HFF-Myc (cell line): Measurements from ENCODE around the gene USP13.

Experiments used
- DNase-seq: peaks from one replicate; pipeline ENCODE4 v3.0.0-alpha.2; 2011; ENCODE audit warnings: low read depth; ENCODE audit errors: extremely low read depth
- H3K4me3 ChIP-seq: replicated peaks from 2 replicates; pipeline ENCODE4 v1.5.1; 2011; ENCODE audit warnings: low read depth, mild to moderate bottlenecking, control low read depth, low read length
- TF ChIP-seq, protein P1 (sequence below): IDR thresholded peaks from 2 replicates; pipeline ENCODE4 v1.5.1; 2012; ENCODE audit warnings: mild to moderate bottlenecking, low read depth, low read length, control low read depth; ENCODE audit errors: missing control alignments

USP13 gene

DNA sequence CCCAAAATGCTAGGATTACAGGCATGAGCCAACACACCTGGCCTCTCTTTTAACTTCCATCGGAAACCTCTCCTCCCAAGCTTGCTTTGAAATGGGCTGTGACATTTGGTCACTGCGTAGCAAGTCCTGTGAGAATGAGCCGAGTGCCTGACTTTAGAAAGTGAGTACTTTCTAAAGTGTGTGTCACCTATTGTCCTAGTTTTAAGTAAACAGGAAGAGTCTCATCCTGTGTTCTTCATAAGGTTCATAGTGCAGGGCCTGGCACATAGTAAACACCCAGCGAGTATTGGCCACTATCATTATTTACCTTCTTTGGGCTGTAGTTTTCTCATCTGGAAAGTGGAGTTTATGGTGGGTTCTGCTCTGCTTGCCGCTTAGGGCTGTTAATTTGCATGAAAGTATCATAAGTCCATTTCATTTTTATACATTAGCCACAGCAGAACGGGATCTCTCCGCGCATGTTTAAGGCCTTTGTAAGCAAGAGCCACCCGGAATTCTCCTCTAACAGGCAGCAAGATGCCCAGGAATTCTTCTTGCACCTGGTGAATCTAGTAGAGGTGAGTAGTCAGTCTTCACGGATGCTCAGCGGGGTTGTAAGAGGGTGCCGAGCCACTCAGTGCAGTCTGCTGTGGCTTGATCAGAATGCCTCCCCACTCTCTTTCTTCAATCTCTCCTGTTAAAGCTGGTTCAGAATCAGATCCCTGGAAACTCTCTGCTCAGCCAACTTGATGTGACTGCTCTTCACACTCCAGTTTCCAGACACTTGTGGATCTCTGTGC lies 87.2 kb downstream of the USP13 start:
- DNase-seq, result no peak
- no peak overlapping the region for H3K4me3 ChIP-seq
- TF ChIP-seq, protein P1, sequence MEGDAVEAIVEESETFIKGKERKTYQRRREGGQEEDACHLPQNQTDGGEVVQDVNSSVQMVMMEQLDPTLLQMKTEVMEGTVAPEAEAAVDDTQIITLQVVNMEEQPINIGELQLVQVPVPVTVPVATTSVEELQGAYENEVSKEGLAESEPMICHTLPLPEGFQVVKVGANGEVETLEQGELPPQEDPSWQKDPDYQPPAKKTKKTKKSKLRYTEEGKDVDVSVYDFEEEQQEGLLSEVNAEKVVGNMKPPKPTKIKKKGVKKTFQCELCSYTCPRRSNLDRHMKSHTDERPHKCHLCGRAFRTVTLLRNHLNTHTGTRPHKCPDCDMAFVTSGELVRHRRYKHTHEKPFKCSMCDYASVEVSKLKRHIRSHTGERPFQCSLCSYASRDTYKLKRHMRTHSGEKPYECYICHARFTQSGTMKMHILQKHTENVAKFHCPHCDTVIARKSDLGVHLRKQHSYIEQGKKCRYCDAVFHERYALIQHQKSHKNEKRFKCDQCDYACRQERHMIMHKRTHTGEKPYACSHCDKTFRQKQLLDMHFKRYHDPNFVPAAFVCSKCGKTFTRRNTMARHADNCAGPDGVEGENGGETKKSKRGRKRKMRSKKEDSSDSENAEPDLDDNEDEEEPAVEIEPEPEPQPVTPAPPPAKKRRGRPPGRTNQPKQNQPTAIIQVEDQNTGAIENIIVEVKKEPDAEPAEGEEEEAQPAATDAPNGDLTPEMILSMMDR, result no peak

DNA sequence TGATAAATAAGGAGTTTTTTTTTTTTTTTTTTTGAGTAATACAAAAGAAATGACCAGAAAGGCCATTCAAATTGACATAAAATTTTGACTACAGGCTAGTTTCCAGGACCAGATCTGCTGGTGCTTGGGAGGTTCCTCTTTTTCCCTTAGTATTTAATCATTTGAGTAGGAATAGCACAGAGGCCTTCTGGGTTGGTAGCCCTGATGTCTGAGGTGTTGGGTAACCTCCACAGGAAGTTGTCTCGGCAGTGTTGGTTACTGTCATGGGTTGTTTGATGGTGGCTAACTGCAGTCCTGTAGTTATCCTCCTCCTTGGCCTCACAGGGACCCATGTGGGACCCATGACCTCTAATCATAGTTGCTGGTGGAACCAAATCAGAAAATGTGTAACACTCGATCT lies 91.1 kb downstream of the USP13 start:
- no peak overlapping the region for H3K4me3 ChIP-seq
- no peak for DNase-seq
- TF ChIP-seq, protein P1, result no peak

DNA sequence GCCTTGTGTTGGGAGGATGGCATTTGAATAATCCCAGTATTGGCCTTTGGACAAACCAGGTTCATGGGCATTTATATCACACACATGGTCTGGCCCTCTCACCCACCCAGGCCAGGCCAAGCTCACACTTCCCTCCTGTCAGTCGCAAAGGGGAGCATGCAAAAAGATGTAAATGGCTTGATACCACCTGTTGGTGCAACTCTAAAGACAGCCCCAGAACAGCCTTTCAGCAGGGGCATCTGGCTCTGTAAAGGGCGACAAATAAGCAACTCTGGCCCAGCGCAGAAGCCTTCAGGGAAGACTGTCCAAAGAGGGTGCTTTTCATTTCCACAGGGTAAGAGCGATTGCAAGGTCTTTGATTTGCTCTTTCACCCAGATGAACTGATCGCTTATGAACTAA lies 91.8 kb downstream of the USP13 start:
- no peak for DNase-seq
- no peak overlapping the region for H3K4me3 ChIP-seq
- TF ChIP-seq, protein P1, result no peak

DNA sequence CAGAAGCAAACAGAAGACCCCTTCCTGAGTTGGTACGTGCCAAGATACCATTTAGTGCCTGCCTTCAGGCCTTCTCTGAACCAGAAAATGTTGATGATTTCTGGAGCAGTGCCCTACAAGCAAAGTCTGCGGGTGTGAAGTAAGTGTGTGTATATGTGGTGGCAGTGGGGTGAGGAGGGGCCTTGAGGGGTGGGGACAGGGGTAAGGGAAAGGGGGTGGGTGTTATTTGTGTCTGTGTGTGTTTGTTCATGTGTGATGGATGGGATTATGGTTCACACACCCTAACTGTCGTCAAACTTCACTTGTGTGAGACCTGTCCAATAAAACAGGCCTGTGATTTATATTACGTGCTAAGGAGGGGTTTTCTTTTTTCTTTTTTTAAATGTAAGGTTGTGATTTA lies 92.2 kb downstream of the USP13 start:
- TF ChIP-seq, protein P1, result no peak
- H3K4me3 ChIP-seq, result no peak overlapping the region
- DNase-seq, result no peak

DNA sequence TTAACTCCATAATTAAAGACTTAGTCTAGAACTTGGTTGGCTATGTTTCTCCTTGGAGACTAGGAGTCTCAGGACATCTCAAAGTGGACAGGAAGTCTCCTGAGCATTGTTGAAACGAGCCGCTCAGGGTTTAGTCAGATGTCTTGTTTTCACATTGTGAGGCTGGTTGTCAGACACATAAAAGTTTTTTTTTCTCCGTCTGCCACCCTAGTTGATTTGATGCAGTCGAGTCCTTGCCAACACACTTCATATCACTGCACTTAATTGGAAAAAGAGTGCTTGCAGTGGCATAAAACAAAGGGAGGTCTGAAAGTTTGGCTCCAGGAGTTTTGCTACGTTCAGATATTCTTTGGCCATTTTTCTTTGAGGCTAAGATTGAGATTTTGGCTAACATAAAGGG lies 92.9 kb downstream of the USP13 start:
- DNase-seq, result no peak
- TF ChIP-seq, protein P1, result no peak
- no peak overlapping the region for H3K4me3 ChIP-seq

DNA sequence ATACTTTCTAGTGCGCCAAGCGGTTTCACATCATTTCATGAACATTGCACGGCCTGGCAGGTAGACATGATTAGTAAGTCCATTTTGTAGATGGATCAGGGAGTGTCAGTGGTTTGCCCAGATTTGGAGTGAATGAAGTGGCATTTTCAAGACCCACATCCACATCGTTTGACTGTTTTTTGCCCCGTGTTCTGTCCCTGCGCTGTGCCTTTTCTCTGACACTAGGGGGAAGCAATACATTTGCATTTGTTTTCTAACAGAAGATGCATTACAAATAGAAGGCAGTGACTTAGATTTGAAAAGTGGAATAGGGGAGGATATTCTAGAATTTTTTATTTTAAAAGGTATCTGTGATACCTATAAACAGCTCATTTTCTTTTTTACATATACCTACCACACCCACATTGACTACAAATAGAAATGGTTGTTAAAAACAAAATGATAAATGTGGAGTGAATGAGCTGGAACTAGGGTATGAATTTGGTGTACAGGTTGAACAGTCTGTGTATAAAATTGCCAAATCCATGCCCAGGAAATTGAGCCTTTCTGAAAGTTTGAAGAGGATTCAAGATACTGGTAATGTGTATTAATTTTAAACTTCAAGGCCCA lies 98.0 kb downstream of the USP13 start:
- TF ChIP-seq, protein P1, result peak; percentile 66
- no peak for DNase-seq
- H3K4me3 ChIP-seq, result no peak overlapping the region
